IMR-90 (cell line): ENCODE data around the gene ZNF248. TPM values are rescaled to one million over a fixed set of nuclear protein-coding genes. Genes with fewer than 3 reads are reported as not detected.

Source experiments
- ATAC-seq: fragments of 200-7000 bp; cut with Tn5 transposase; 2 replicates; pipeline ENCODE4 v1.9.1; 2020; ENCODE audit warnings: low read depth, mild to moderate bottlenecking, moderate library complexity
- BruUV-seq: library from RNA; stranded (reverse); fragments of 400-500 nt; replicated peaks from 2 replicates; lab custom pipeline; 2021; lab: Mats Ljungman, UMichigan
- CTCF ChIA-PET: fragments of 300-600 bp; formaldehyde crosslinking; extraction: SDS; loops from one replicate; lab custom pipeline; 2021; ENCODE audit warnings: antibody characterized with exemption; lab: Yijun Ruan, JAX
- POLR2A ChIA-PET: fragments of 300-600 bp; sonication (Branson Sonifier 250); formaldehyde crosslinking; loops from one replicate; lab custom pipeline; 2022; ENCODE audit warnings: antibody characterized with exemption; ENCODE audit not compliant: unreplicated experiment; lab: Charles Lee
- DNase-seq: peaks from one replicate; pipeline ENCODE4 v3.0.0; 2013
- H2AFZ ChIP-seq: replicated peaks from 2 replicates; pipeline ENCODE3; 2013; ENCODE audit warnings: low read length, mild to moderate bottlenecking; ENCODE audit not compliant: poor library complexity
- H2AK5ac ChIP-seq: 2 replicates; pipeline ENCODE4 v1.6.1; 2013; ENCODE audit warnings: low read depth, low read length, inconsistent platforms
- H2AK9ac ChIP-seq: replicated peaks from 2 replicates; pipeline ENCODE3; 2013; ENCODE audit warnings: mild to moderate bottlenecking, low read depth, low read length, moderate library complexity; ENCODE audit not compliant: poor library complexity
- H2BK120ac ChIP-seq: 2 replicates; pipeline ENCODE4 v1.6.1; 2013; ENCODE audit warnings: low read depth, low read length, inconsistent platforms
- H2BK15ac ChIP-seq: 3 replicates; pipeline ENCODE4 v1.6.1; 2013; ENCODE audit warnings: low read depth, low read length, inconsistent platforms
- H2BK20ac ChIP-seq: 2 replicates; pipeline ENCODE4 v1.6.1; 2013; ENCODE audit warnings: low read depth, mild to moderate bottlenecking, inconsistent platforms, low read length, moderate library complexity
- H2BK5ac ChIP-seq: 2 replicates; pipeline ENCODE4 v1.6.1; 2013; ENCODE audit warnings: mild to moderate bottlenecking, low read depth, low read length, inconsistent platforms; ENCODE audit not compliant: poor library complexity, severe bottlenecking
- H3K14ac ChIP-seq: replicated peaks from 2 replicates; pipeline ENCODE4 v1.6.1; 2013; ENCODE audit warnings: low read depth, low read length, inconsistent platforms
- H3K18ac ChIP-seq: 2 replicates; pipeline ENCODE4 v1.6.1; 2013; ENCODE audit warnings: low read depth, low read length, control low read depth
- H3K23ac ChIP-seq: 2 replicates; pipeline ENCODE4 v1.6.1; 2013; ENCODE audit warnings: low read depth, low read length, inconsistent platforms
- H3K27ac ChIP-seq: 2 replicates; pipeline ENCODE4 v1.5.1; 2013; ENCODE audit warnings: mild to moderate bottlenecking, control low read depth, low read length; ENCODE audit not compliant: insufficient read depth
- H3K27me3 ChIP-seq: 2 replicates; pipeline ENCODE4 v1.6.1; 2013; ENCODE audit warnings: low read length; ENCODE audit not compliant: control insufficient read depth, insufficient read depth
- H3K36me3 ChIP-seq: 2 replicates; pipeline ENCODE4 v1.6.1; 2013; ENCODE audit warnings: low read length, mixed read lengths; ENCODE audit not compliant: control insufficient read depth, insufficient read depth
- H3K4ac ChIP-seq: 2 replicates; pipeline ENCODE4 v1.6.1; 2013; ENCODE audit warnings: low read depth, low read length, inconsistent platforms
- H3K4me1 ChIP-seq: 2 replicates; pipeline ENCODE4 v1.6.1; 2013; ENCODE audit warnings: low read length, mixed read lengths; ENCODE audit not compliant: control insufficient read depth, insufficient read depth
- H3K4me2 ChIP-seq: 2 replicates; pipeline ENCODE4 v1.6.1; 2013; ENCODE audit warnings: low read depth, mild to moderate bottlenecking, control low read depth, low read length, moderate library complexity
- H3K4me3 ChIP-seq: 2 replicates; pipeline ENCODE4 v1.5.1; 2013; ENCODE audit warnings: low read depth, mild to moderate bottlenecking, control low read depth, low read length, moderate library complexity; ENCODE audit not compliant: insufficient read depth
- H3K56ac ChIP-seq: 2 replicates; pipeline ENCODE4 v1.6.1; 2013; ENCODE audit warnings: low read length, inconsistent platforms; ENCODE audit not compliant: insufficient read depth; ENCODE audit errors: extremely low read depth
- H3K79me1 ChIP-seq, 2 experiments: 2 replicates each; pipeline ENCODE4 v1.6.1; 2013; ENCODE audit warnings: low read length in 2 of 2, inconsistent platforms in 1 of 2, low read depth in 1 of 2
- H3K9ac ChIP-seq: 2 replicates; pipeline ENCODE4 v1.6.1; 2013; ENCODE audit warnings: low read depth, low read length, control low read depth
- H3K9me1 ChIP-seq: 2 replicates; pipeline ENCODE4 v1.6.1; 2013; ENCODE audit warnings: low read length, inconsistent platforms; ENCODE audit not compliant: insufficient read depth
- H3K9me3 ChIP-seq: 2 replicates; pipeline ENCODE4 v1.6.1; 2013; ENCODE audit warnings: low read length; ENCODE audit not compliant: control insufficient read depth, insufficient read depth
- H4K20me1 ChIP-seq: 2 replicates; pipeline ENCODE4 v1.6.1; 2013; ENCODE audit warnings: low read length, inconsistent platforms; ENCODE audit not compliant: insufficient read depth
- H4K5ac ChIP-seq: 2 replicates; pipeline ENCODE4 v1.6.1; 2013; ENCODE audit warnings: mild to moderate bottlenecking, low read depth, low read length, control low read depth
- H4K8ac ChIP-seq, 2 experiments: 2 replicates each; pipeline ENCODE4 v1.6.1; 2013; ENCODE audit warnings: low read depth in 2 of 2, low read length in 2 of 2, control low read depth in 1 of 2, inconsistent platforms in 1 of 2
- H4K91ac ChIP-seq: 2 replicates; pipeline ENCODE4 v1.6.1; 2013; ENCODE audit warnings: low read depth, low read length, inconsistent platforms; ENCODE audit not compliant: insufficient read depth
- BHLHE40 ChIP-seq: fragments of 150-350 bp; IDR thresholded peaks from 2 replicates; pipeline ENCODE4 v1.6.1; 2016; ENCODE audit warnings: mild to moderate bottlenecking, low read depth, low read length
- CEBPB ChIP-seq: IDR thresholded peaks from 2 replicates; pipeline ENCODE4 v1.6.1; 2012; ENCODE audit warnings: low read depth, low read length, improper control_type of control experiment
- CHD1 ChIP-seq: IDR thresholded peaks from 2 replicates; pipeline ENCODE4 v1.6.1; 2012; ENCODE audit warnings: low read depth, low read length, improper control_type of control experiment
- FOS ChIP-seq: fragments of 150-350 bp; IDR thresholded peaks from 2 replicates; pipeline ENCODE4 v1.6.1; 2016; ENCODE audit warnings: low read depth, low read length
- MAFK ChIP-seq: IDR thresholded peaks from 2 replicates; pipeline ENCODE4 v1.6.1; 2012; ENCODE audit warnings: low read depth, low read length, improper control_type of control experiment
- MAZ ChIP-seq: IDR thresholded peaks from 2 replicates; pipeline ENCODE4 v1.6.1; 2012; ENCODE audit warnings: low read depth, mild to moderate bottlenecking, low read length, improper control_type of control experiment, moderate library complexity, borderline replicate concordance
- MXI1 ChIP-seq: IDR thresholded peaks from 2 replicates; pipeline ENCODE4 v1.6.1; 2012; ENCODE audit warnings: low read depth, mild to moderate bottlenecking, low read length, moderate library complexity, borderline replicate concordance
- NFE2L2 ChIP-seq: fragments of 150-350 bp; IDR thresholded peaks from 2 replicates; pipeline ENCODE4 v1.6.1; 2016; ENCODE audit warnings: low read depth, mild to moderate bottlenecking, low read length
- POLR2A ChIP-seq: IDR thresholded peaks from 2 replicates; pipeline ENCODE4 v1.6.1; 2012; ENCODE audit warnings: mild to moderate bottlenecking, low read depth, low read length
- RAD21 ChIP-seq: IDR thresholded peaks from 2 replicates; pipeline ENCODE4 v1.6.1; 2012; ENCODE audit warnings: low read length, improper control_type of control experiment
- RCOR1 ChIP-seq: IDR thresholded peaks from 2 replicates; pipeline ENCODE4 v1.6.1; 2012; ENCODE audit warnings: mild to moderate bottlenecking, low read length, improper control_type of control experiment; ENCODE audit not compliant: insufficient replicate concordance
- RFX5 ChIP-seq: IDR thresholded peaks from 2 replicates; pipeline ENCODE4 v1.8.0; 2012; ENCODE audit warnings: low read depth, mild to moderate bottlenecking, low read length, moderate library complexity
- SMC3 ChIP-seq: fragments of 150-350 bp; IDR thresholded peaks from 2 replicates; pipeline ENCODE4 v1.6.1; 2016; ENCODE audit warnings: low read depth, mild to moderate bottlenecking, antibody characterized with exemption, low read length, moderate library complexity
- WGBS, 2 experiments: methylation state at CpG; one replicate each; pipeline versions ENCODE4 v1.1.5 to v1.1.7; 2013; ENCODE audit warnings: missing lambda C conversion rate in 2 of 2; ENCODE audit not compliant: insufficient read length in 1 of 2; ENCODE audit errors: extremely low coverage in 2 of 2; 5-methylcytosine and 5-hydroxymethylcytosine counted together
- dilution Hi-C: fragments of 300-500 bp; cut with HindIII; formaldehyde crosslinking; loops from one replicate; pipeline ENCODE4 v1.14.3; 2018; ENCODE audit warnings: low sequenced_read_pairs; ENCODE audit not compliant: unreplicated experiment
- in situ Hi-C: fragments of 300-500 bp; cut with MboI; formaldehyde crosslinking; loops from 3 replicates; pipeline ENCODE4 v1.14.3; 2019; ENCODE audit warnings: low sequenced_read_pairs, inconsistent platforms, mixed read lengths
- intact Hi-C: fragments of 100-400 bp; cut with micrococcal nuclease; formaldehyde crosslinking; loops from 2 replicates; pipeline ENCODE4 v1.10.0; 2022
- polyA plus RNA-seq, 3 experiments: library from polyadenylated mRNA; depleted of rRNA; stranded (reverse); fragments of >200 nt; gene quantifications; 2 replicates each; pipeline ENCODE4 v1.2.3, GENCODE V29; 2012; ENCODE audit warnings: low replicate concordance in 1 of 3
- total RNA-seq: library from RNA; depleted of rRNA; stranded (reverse); fragments of >200 nt; gene quantifications from 2 replicates; pipeline ENCODE4 v1.2.3, GENCODE V29; 2012
- TF ChIP-seq, protein P1 (sequence below): fragments of 150-350 bp; IDR thresholded peaks from 2 replicates; pipeline ENCODE4 v1.6.1; 2017; ENCODE audit warnings: mild to moderate bottlenecking, antibody characterized with exemption, low read length, low read depth
- TF ChIP-seq, protein P2 (sequence below): fragments of 150-350 bp; IDR thresholded peaks from 2 replicates; pipeline ENCODE4 v1.6.1; 2016; ENCODE audit warnings: low read depth, mild to moderate bottlenecking, low read length, moderate library complexity, borderline replicate concordance
- TF ChIP-seq, protein P3 (sequence below): conservative IDR thresholded peaks from 2 replicates; pipeline ENCODE4 v1.5.1; 2012; ENCODE audit warnings: mild to moderate bottlenecking, low read depth, low read length, improper control_type of control experiment

Gene ZNF248
- total and polyA plus RNA-seq, 2 of the 4 experiments (the other 2 are of a cell fraction) = 5.1 to 5.7 TPM

DNA sequence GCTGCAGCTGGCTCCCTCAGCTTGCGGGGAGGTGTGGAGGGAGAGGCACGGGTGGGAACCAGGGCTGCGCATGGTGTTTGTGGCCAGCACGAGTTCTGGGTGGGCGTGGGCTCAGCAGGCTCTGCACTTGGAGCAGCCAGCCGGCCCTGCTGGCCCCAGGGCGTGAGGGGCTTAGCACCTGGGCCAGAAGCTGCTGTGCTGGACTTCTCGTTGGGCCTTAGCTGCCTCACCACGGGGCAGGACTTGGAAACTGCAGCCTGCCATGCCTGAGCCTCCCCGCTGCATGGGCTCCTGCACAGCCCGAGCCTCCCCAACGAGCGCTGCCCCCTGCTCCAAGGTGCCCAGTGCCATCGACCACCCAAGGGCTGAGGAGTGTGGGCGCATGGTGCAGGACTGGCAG lies 120.1 kb downstream of the ZNF248 start:
- Histone ChIP-seq H3K27ac (no peak overlapping the region), H3K4me3 (no peak overlapping the region), H2AFZ (no peak overlapping the region), H4K5ac (no peak overlapping the region), H2AK5ac (no peak overlapping the region), H3K36me3 (no peaks in the 10 kb centered on the region), H2BK5ac (no peak overlapping the region), H2BK120ac (no peak overlapping the region), H3K4ac (no peak overlapping the region), H3K27me3 (no peaks in the 10 kb centered on the region), H3K14ac (no peak overlapping the region), H3K9ac (no peak overlapping the region), H4K91ac (no peak overlapping the region), H3K4me2 (no peak overlapping the region), H3K9me1 (no peaks in the 10 kb centered on the region), H2AK9ac (no peak overlapping the region), H3K56ac (no peak overlapping the region), H3K23ac (no peak overlapping the region), H3K9me3 (peaks cover 20% of the 10 kb centered on the region; the same call in 1 of the 2 replicates), H4K20me1 (no peaks in the 10 kb centered on the region), H3K79me1 (no peaks in the 10 kb centered on the region), H3K18ac (no peak overlapping the region), H4K8ac (no peak overlapping the region), H2BK15ac (no peak overlapping the region), H3K4me1 (no peaks in the 10 kb centered on the region), H2BK20ac (no peak overlapping the region)
- ATAC-seq (no peak), DNase-seq (no peak)
- WGBS, 2 experiments = 37% methylated on average over 5 of the region's 15 CpGs; no CpG with 5 or more reads in 1 of the 2 experiments
- POLR2A ChIA-PET = no interaction called here
- BruUV-seq = no TSS peak
- intact Hi-C loops = no loop called here
- dilution Hi-C loops = no loop called here
- in situ Hi-C loops = no loop called here
- TF ChIP-seq RFX5 (no peak), MXI1 (no peak), RAD21 (no peak), FOS (no peak), MAFK (no peak), CEBPB (no peak), NFE2L2 (no peak), BHLHE40 (no peak), RCOR1 (no peak), CHD1 (no peak), SMC3 (no peak), POLR2A (no peak), MAZ (no peak)
- TF ChIP-seq, protein P1, sequence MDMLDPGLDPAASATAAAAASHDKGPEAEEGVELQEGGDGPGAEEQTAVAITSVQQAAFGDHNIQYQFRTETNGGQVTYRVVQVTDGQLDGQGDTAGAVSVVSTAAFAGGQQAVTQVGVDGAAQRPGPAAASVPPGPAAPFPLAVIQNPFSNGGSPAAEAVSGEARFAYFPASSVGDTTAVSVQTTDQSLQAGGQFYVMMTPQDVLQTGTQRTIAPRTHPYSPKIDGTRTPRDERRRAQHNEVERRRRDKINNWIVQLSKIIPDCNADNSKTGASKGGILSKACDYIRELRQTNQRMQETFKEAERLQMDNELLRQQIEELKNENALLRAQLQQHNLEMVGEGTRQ = no peak
- TF ChIP-seq, protein P2, sequence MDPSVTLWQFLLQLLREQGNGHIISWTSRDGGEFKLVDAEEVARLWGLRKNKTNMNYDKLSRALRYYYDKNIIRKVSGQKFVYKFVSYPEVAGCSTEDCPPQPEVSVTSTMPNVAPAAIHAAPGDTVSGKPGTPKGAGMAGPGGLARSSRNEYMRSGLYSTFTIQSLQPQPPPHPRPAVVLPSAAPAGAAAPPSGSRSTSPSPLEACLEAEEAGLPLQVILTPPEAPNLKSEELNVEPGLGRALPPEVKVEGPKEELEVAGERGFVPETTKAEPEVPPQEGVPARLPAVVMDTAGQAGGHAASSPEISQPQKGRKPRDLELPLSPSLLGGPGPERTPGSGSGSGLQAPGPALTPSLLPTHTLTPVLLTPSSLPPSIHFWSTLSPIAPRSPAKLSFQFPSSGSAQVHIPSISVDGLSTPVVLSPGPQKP = no peak
- TF ChIP-seq, protein P3, sequence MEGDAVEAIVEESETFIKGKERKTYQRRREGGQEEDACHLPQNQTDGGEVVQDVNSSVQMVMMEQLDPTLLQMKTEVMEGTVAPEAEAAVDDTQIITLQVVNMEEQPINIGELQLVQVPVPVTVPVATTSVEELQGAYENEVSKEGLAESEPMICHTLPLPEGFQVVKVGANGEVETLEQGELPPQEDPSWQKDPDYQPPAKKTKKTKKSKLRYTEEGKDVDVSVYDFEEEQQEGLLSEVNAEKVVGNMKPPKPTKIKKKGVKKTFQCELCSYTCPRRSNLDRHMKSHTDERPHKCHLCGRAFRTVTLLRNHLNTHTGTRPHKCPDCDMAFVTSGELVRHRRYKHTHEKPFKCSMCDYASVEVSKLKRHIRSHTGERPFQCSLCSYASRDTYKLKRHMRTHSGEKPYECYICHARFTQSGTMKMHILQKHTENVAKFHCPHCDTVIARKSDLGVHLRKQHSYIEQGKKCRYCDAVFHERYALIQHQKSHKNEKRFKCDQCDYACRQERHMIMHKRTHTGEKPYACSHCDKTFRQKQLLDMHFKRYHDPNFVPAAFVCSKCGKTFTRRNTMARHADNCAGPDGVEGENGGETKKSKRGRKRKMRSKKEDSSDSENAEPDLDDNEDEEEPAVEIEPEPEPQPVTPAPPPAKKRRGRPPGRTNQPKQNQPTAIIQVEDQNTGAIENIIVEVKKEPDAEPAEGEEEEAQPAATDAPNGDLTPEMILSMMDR = no peak
- CTCF ChIA-PET = no interaction called here
